CD14-positive monocyte (primary cell): ENCODE measurements around the gene DOHH. TPM values are rescaled to one million over a fixed set of nuclear protein-coding genes. Genes with fewer than 3 reads are reported as not detected.

Experiments used
- DNase-seq, 3 donors: peaks; one replicate each; pipeline ENCODE4 v3.0.0-alpha.2; 2011 to 2022
- H2AFZ ChIP-seq: 2 replicates; pipeline ENCODE4 v1.6.0; 2012; ENCODE audit warnings: mild to moderate bottlenecking, low read depth, low read length, inconsistent platforms; ENCODE audit not compliant: insufficient read depth, poor library complexity, severe bottlenecking
- H3K27ac ChIP-seq, 2 donors: 1 replicate in 1 of 2; 2 replicates in 1 of 2; pipeline ENCODE4 v1.5.1; 2012 to 2013; ENCODE audit warnings: low read length in 2 of 2, control low read depth in 1 of 2, inconsistent platforms in 1 of 2, low read depth in 1 of 2, mild to moderate bottlenecking in 1 of 2
- H3K27me3 ChIP-seq, 2 donors: one replicate each; pipeline versions ENCODE4 v1.6.0 to v1.6.1; 2011 to 2013; ENCODE audit warnings: low read length in 2 of 2; ENCODE audit not compliant: control insufficient read depth in 2 of 2, insufficient read depth in 2 of 2
- H3K36me3 ChIP-seq, 2 donors: replicated peaks in 1 of 2; 1 replicate in 1 of 2; 2 replicates in 1 of 2; pipeline versions ENCODE4 v1.5.1 to v1.6.1; 2012 to 2013; ENCODE audit warnings: low read length in 2 of 2, control low read depth in 1 of 2, inconsistent platforms in 1 of 2, mild to moderate bottlenecking in 1 of 2; ENCODE audit not compliant: insufficient read depth in 2 of 2, control insufficient read depth in 1 of 2
- H3K4me1 ChIP-seq, 2 donors: 1 replicate in 1 of 2; 2 replicates in 1 of 2; pipeline versions ENCODE4 v1.5.1 to v1.6.1; 2012 to 2013; ENCODE audit warnings: low read length in 2 of 2, control low read depth in 1 of 2, inconsistent platforms in 1 of 2, mild to moderate bottlenecking in 1 of 2, moderate library complexity in 1 of 2; ENCODE audit not compliant: insufficient read depth in 2 of 2, control insufficient read depth in 1 of 2
- H3K4me2 ChIP-seq: replicated peaks from 2 replicates; pipeline ENCODE3; 2012; ENCODE audit warnings: low read length, moderate library complexity, mild to moderate bottlenecking; ENCODE audit not compliant: poor library complexity, severe bottlenecking; ENCODE audit errors: extremely low read depth
- H3K4me3 ChIP-seq, 3 experiments: fragments of 200-600 bp in 1 of 3; sonication (generic) in 1 of 3; replicated peaks in 1 of 3; 1 replicate in 2 of 3; 2 replicates in 1 of 3; pipeline ENCODE4 v1.5.1; 2011 to 2013; ENCODE audit warnings: low read length in 3 of 3, mild to moderate bottlenecking in 3 of 3, control low read depth in 2 of 3, low read depth in 2 of 3, inconsistent platforms in 1 of 3, moderate library complexity in 1 of 3
- H3K79me2 ChIP-seq: 2 replicates; pipeline ENCODE4 v1.6.0; 2012; ENCODE audit warnings: mild to moderate bottlenecking, control low read depth, inconsistent platforms, low read length, moderate library complexity; ENCODE audit not compliant: insufficient read depth
- H3K9ac ChIP-seq: 2 replicates; pipeline ENCODE4 v1.6.0; 2017; ENCODE audit warnings: low read length, mild to moderate bottlenecking; ENCODE audit not compliant: insufficient read depth, poor library complexity, severe bottlenecking
- H3K9me3 ChIP-seq, 2 donors: replicated peaks in 1 of 2; 1 replicate in 1 of 2; 2 replicates in 1 of 2; pipeline versions ENCODE4 v1.5.1 to v1.6.1; 2012 to 2013; ENCODE audit warnings: low read length in 2 of 2, control low read depth in 1 of 2; ENCODE audit not compliant: control insufficient read depth in 1 of 2, insufficient read depth in 1 of 2
- H4K20me1 ChIP-seq: 2 replicates; pipeline ENCODE4 v1.6.0; 2012; ENCODE audit warnings: mild to moderate bottlenecking, low read length, control low read depth, moderate library complexity; ENCODE audit not compliant: insufficient read depth
- H3K27ac Mint-ChIP-seq, 7 donors: one replicate each; pipeline ENCODE4 v1.8.0; 2020; ENCODE audit warnings: mild to moderate bottlenecking in 7 of 7, mixed read lengths in 7 of 7, moderate library complexity in 6 of 7, inconsistent platforms in 2 of 7
- H3K27me3 Mint-ChIP-seq, 3 donors: one replicate each; pipeline ENCODE4 v1.8.0; 2021 to 2022; ENCODE audit warnings: low read depth in 3 of 3, mild to moderate bottlenecking in 3 of 3, mixed read lengths in 3 of 3, moderate library complexity in 3 of 3, inconsistent platforms in 1 of 3
- H3K36me3 Mint-ChIP-seq, 2 donors: one replicate each; pipeline ENCODE4 v1.8.0; 2020; ENCODE audit warnings: mixed read lengths in 2 of 2, inconsistent platforms in 1 of 2, mild to moderate bottlenecking in 1 of 2
- H3K4me1 Mint-ChIP-seq: one replicate; pipeline ENCODE4 v1.8.0; 2020; ENCODE audit warnings: mild to moderate bottlenecking, mixed read lengths
- H3K4me3 Mint-ChIP-seq, 2 donors: one replicate each; pipeline ENCODE4 v1.8.0; 2020; ENCODE audit warnings: mild to moderate bottlenecking in 2 of 2, mixed read lengths in 2 of 2, moderate library complexity in 1 of 2
- H3K9me3 Mint-ChIP-seq, 7 donors: one replicate each; pipeline ENCODE4 v1.8.0; 2020 to 2022; ENCODE audit warnings: mixed read lengths in 7 of 7, mild to moderate bottlenecking in 6 of 7, moderate library complexity in 6 of 7, inconsistent platforms in 2 of 7
- CTCF ChIP-seq: fragments of 200-600 bp; IDR thresholded peaks from one replicate; pipeline ENCODE4 v1.8.0; 2022; ENCODE audit warnings: antibody characterized with exemption, mild to moderate bottlenecking
- WGBS: methylation state at CpG from one replicate; pipeline ENCODE4 v1.1.5; 2013; ENCODE audit warnings: missing lambda C conversion rate; ENCODE audit not compliant: insufficient coverage; 5-methylcytosine and 5-hydroxymethylcytosine counted together
- intact Hi-C, 2 donors: fragments of 100-400 bp; cut with micrococcal nuclease; formaldehyde crosslinking; loops; one replicate each; pipeline versions ENCODE4 v1.15.0 to v1.15.1; 2023
- polyA plus RNA-seq, 3 donors: library from polyadenylated mRNA; depleted of rRNA in 1 of 3; unstranded in 2 of 3; stranded (reverse) in 1 of 3; fragments of 300-500 nt in 2 of 3; fragments of >200 nt in 1 of 3; fragmentation: Illumina TruSeq in 2 of 3; gene quantifications; 1 replicate in 2 of 3; 2 replicates in 1 of 3; pipeline ENCODE4 v1.2.3, GENCODE V29; 2012 to 2021

DOHH gene
- polyA plus RNA-seq, 3 donors, result 3.7 to 4.2 (median 4.1) TPM

- Histone ChIP-seq H3K36me3 (peaks cover 48 to 57% of the 10 kb centered on the region in 2 donors), H2AFZ (no peak overlapping the region), H3K9ac (no peak overlapping the region), H3K4me2 (no peak overlapping the region), H4K20me1 (peaks cover 58% of the 10 kb centered on the region), H3K27me3 (no peaks in the 10 kb centered on the region), H3K4me3 (no peak overlapping the region), H3K79me2 (peaks cover 15% of the 10 kb centered on the region), H3K27ac (no peak overlapping the region), H3K9me3 (no peaks in the 10 kb centered on the region), H3K4me1 (peaks cover 30 to 39% of the 10 kb centered on the region in 2 donors)
- intact Hi-C loops, result loop anchor here (2.0 to 5.0 kb wide), 4 partner anchors 13 to 82 kb away; partner anchors contain the start of gene CACTIN (in 1 of the 2)
- Mint-ChIP-seq H3K36me3 (peaks cover 31 to 49% of the 10 kb centered on the region in 2 donors), H3K27me3 (peaks cover 0 to 1% (median 0%) of the 10 kb centered on the region in 3 donors), H3K27ac (peak overlapping the region in 6 of 7 donors; percentile 32 to 88 (median 68)), H3K4me1 (peaks cover 31% of the 10 kb centered on the region), H3K4me3 (peak overlapping the region in 1 of 2 donors; percentile 37), H3K9me3 (peaks cover 0 to 2% (median 0%) of the 10 kb centered on the region in 7 donors)
- no peak for TF ChIP-seq CTCF
- DNase-seq, result no peak
- WGBS, result 93% methylated on average over 10 of the region's 10 CpGs
Observed at GRCh38 chr19:3545669-3546034, 45.2 kb upstream of the DOHH start.

- H3K9ac ChIP-seq, result no peak overlapping the region
Observed at GRCh38 chr19:3544742-3545668, 44.5 kb upstream of the DOHH start.

More at GRCh38 chr19:3544742-3545668, 44.5 kb upstream of the DOHH start:
- Histone ChIP-seq H3K79me2 (peaks cover 14% of the 10 kb centered on the region), H3K36me3 (peaks cover 48 to 53% of the 10 kb centered on the region in 2 donors), H3K27me3 (no peaks in the 10 kb centered on the region), H3K9me3 (no peaks in the 10 kb centered on the region), H3K4me2 (no peak overlapping the region), H3K4me3 (no peak overlapping the region), H2AFZ (no peak overlapping the region), H4K20me1 (peaks cover 58% of the 10 kb centered on the region), H3K27ac (no peak overlapping the region), H3K4me1 (peaks cover 29 to 37% of the 10 kb centered on the region in 2 donors)
- peak overlapping the region; percentile 56 to 90 (median 80) for H3K27ac Mint-ChIP-seq
- intact Hi-C loops, result loop anchor here (2.0 to 5.0 kb wide), 4 partner anchors 14 to 82 kb away; partner anchors contain the start of gene CACTIN (in 1 of the 2)
- H3K36me3 Mint-ChIP-seq, result peaks cover 28 to 46% of the 10 kb centered on the region in 2 donors
- 77% methylated on average over 28 of the region's 30 CpGs for WGBS
- H3K9me3 Mint-ChIP-seq, result peaks cover 0 to 2% (median 0%) of the 10 kb centered on the region in 7 donors
- H3K27me3 Mint-ChIP-seq, result peaks cover 0 to 1% (median 0%) of the 10 kb centered on the region in 3 donors
- H3K4me1 Mint-ChIP-seq, result peaks cover 30% of the 10 kb centered on the region
- DNase-seq, result peak; percentile 68 to 73 (median 70)
- TF ChIP-seq CTCF, result peak; percentile 96
- H3K4me3 Mint-ChIP-seq, result no peak overlapping the region
